HepG2 (cell line): ENCODE measurements around the gene CDKN1A. TPM values are rescaled to one million over a fixed set of nuclear protein-coding genes. Genes with fewer than 3 reads are reported as not detected.

Experiments used
- KIAA2018 ChIP-seq: sonication (generic); formaldehyde crosslinking; IDR thresholded peaks from 2 replicates; pipeline ENCODE4 v1.5.0; 2020; ENCODE audit warnings: mild to moderate bottlenecking, missing genetic modification reagents, borderline replicate concordance
- PAX8 ChIP-seq: sonication (generic); formaldehyde crosslinking; IDR thresholded peaks from 2 replicates; pipeline ENCODE4 v1.8.0; 2022; ENCODE audit warnings: mild to moderate bottlenecking, missing genetic modification reagents, borderline replicate concordance
- ZBTB14 ChIP-seq: sonication (generic); formaldehyde crosslinking; IDR thresholded peaks from 2 replicates; pipeline ENCODE4 v1.4.0; 2020; ENCODE audit warnings: missing genetic modification reagents
- ZNF138 ChIP-seq: sonication (generic); formaldehyde crosslinking; IDR thresholded peaks from 2 replicates; pipeline ENCODE4 v1.5.0; 2020; ENCODE audit warnings: mild to moderate bottlenecking, low read depth, missing genetic modification reagents
- ZNF142 ChIP-seq: sonication (generic); formaldehyde crosslinking; IDR thresholded peaks from 2 replicates; pipeline ENCODE4 v1.4.0; 2020; ENCODE audit warnings: missing genetic modification reagents
- ZNF296 ChIP-seq: sonication (generic); formaldehyde crosslinking; conservative IDR thresholded peaks from 2 replicates; pipeline ENCODE4 v1.5.0; 2020; ENCODE audit warnings: mild to moderate bottlenecking, missing genetic modification reagents
- ZNF367 ChIP-seq: sonication (generic); formaldehyde crosslinking; IDR thresholded peaks from 2 replicates; pipeline ENCODE4 v1.4.0; 2020; ENCODE audit warnings: missing genetic modification reagents, borderline replicate concordance
- ZNF589 ChIP-seq: sonication (generic); formaldehyde crosslinking; conservative IDR thresholded peaks from 2 replicates; pipeline ENCODE4 v1.8.0; 2022; ENCODE audit warnings: mild to moderate bottlenecking, moderate library complexity, missing genetic modification reagents
- ZNF639 ChIP-seq: conservative IDR thresholded peaks from 2 replicates; pipeline ENCODE4 v1.6.1; 2018; ENCODE audit warnings: missing genetic modification reagents
- ZNF788 ChIP-seq: sonication (generic); formaldehyde crosslinking; IDR thresholded peaks from 2 replicates; pipeline ENCODE4 v1.5.0; 2020; ENCODE audit warnings: mild to moderate bottlenecking, missing genetic modification reagents, borderline replicate concordance
- polyA plus RNA-seq, 8 experiments: library from polyadenylated mRNA; depleted of rRNA in 3 of 8; stranded (reverse) in 7 of 8; unstranded in 1 of 8; fragments of >200 nt; fragmentation: Illumina TruSeq in 4 of 8; extraction: Trizol in 4 of 8; gene quantifications; 2 replicates each; pipeline versions ENCODE4 v1.2.1 to v1.2.3, GENCODE V29; 2011 to 2016; ENCODE audit warnings: low read depth in 4 of 8, missing spikeins in 1 of 8, mixed read lengths in 1 of 8; ENCODE audit not compliant: insufficient read depth in 1 of 8
- total RNA-seq, 5 experiments: library from RNA; depleted of rRNA; stranded (reverse); fragments of >200 nt; fragmentation: Illumina TruSeq; extraction: Trizol; gene quantifications; 2 replicates each; pipeline ENCODE4 v1.2.3, GENCODE V29; 2016; ENCODE audit warnings: low read depth in 1 of 5

CDKN1A gene
- total and polyA plus RNA-seq, 2 of the 13 experiments (the other 11 are each of a cell fraction or from before 2014, with no cell fraction given), result 60.7 to 92.1 TPM

- TF ChIP-seq KIAA2018 (CRISPR knock-in tag), result peak; percentile 91; the same call in 1 of the 2 replicates
- TF ChIP-seq ZBTB14, result no peak; the same call in 1 of the 2 replicates
- peak; percentile 63; the same call in 1 of the 2 replicates for TF ChIP-seq ZNF367 (CRISPR knock-in tag)
- peak; percentile 75; the same call in 1 of the 2 replicates for TF ChIP-seq ZNF138 (CRISPR knock-in tag)
- no peak; the same call in 1 of the 2 replicates for TF ChIP-seq ZNF589 (CRISPR knock-in tag)
- peak; percentile 85 for TF ChIP-seq ZNF788 (CRISPR knock-in tag)
- TF ChIP-seq ZNF639, result peak; percentile 70; the same call in 1 of the 2 replicates
- no peak; the same call in 1 of the 2 replicates for TF ChIP-seq PAX8 (CRISPR knock-in tag)
- peak; percentile 78; the same call in 1 of the 2 replicates for TF ChIP-seq ZNF142 (CRISPR knock-in tag)
- peak; percentile 30 for TF ChIP-seq ZNF296 (CRISPR knock-in tag)
These were observed at the start of gene CDKN1A (continued) for GRCh38 chr6:36678488-36679042.
